Mesothelial cell of epicardium (in vitro differentiated cells): Measurements from ENCODE around the gene SELENBP1. TPM values are rescaled to one million over a fixed set of nuclear protein-coding genes. Genes with fewer than 3 reads are reported as not detected.

Source experiments
- DNase-seq, 2 experiments: peaks; one replicate each; pipeline ENCODE4 v3.0.0; 2021; ENCODE audit warnings: low spot score in 2 of 2; ENCODE audit not compliant: unreplicated experiment in 2 of 2
- H3K27ac Mint-ChIP-seq: 2 replicates; pipeline ENCODE4 v1.8.0; 2021; ENCODE audit warnings: mixed read lengths
- H3K27me3 Mint-ChIP-seq: 2 replicates; pipeline ENCODE4 v1.8.0; 2021; ENCODE audit warnings: low read depth, mixed read lengths
- H3K36me3 Mint-ChIP-seq: 2 replicates; pipeline ENCODE4 v1.8.0; 2021; ENCODE audit warnings: mixed read lengths
- H3K4me1 Mint-ChIP-seq: 2 replicates; pipeline ENCODE4 v1.8.0; 2021; ENCODE audit warnings: mixed read lengths
- H3K4me3 Mint-ChIP-seq: 2 replicates; pipeline ENCODE4 v1.8.0; 2021; ENCODE audit warnings: mild to moderate bottlenecking, moderate library complexity, mixed read lengths
- H3K9me3 Mint-ChIP-seq: 2 replicates; pipeline ENCODE4 v1.8.0; 2021; ENCODE audit warnings: mixed read lengths
- CTCF ChIP-seq: fragments of 200-600 bp; sonication (generic); IDR thresholded peaks from one replicate; pipeline ENCODE4 v1.5.0; 2021; ENCODE audit warnings: antibody characterized with exemption; ENCODE audit not compliant: unreplicated experiment
- total RNA-seq: library from RNA; stranded (reverse); gene quantifications from 3 replicates; pipeline ENCODE4 v1.2.1, GENCODE V29; 2021

The SELENBP1 gene
- total RNA-seq, 1 donor from 2014 or later, result 58.5 TPM

GRCh38 chr1:151336556-151336955, 35.9 kb downstream of the SELENBP1 start:
- Mint-ChIP-seq H3K36me3 (no peaks in the 10 kb centered on the region), H3K27ac (no peak overlapping the region), H3K4me3 (no peak overlapping the region), H3K4me1 (peaks cover 5% of the 10 kb centered on the region), H3K9me3 (no peaks in the 10 kb centered on the region), H3K27me3 (no peaks in the 10 kb centered on the region)
- TF ChIP-seq CTCF, result no peak
- DNase-seq, result no peak

DNA sequence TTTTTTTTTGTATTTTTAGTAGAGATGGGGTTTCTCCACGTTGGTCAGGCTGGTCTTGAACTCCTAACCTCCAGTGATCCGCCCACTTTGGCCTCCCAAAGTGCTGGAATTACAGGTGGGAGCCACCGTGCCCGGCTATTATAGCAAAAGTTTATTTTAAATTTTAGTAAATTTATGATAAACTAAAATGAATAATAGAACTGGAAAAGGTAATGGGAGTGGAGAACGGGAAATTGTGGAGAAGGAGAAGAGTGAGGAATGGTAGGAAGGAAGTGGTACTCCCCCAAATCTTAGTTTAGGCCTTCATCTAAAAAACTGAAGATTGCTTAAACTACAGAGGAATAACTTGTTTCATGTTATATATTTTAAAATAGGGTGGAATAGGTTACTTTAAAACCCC, 37.7 kb downstream of the SELENBP1 start:
- no peak overlapping the region for H3K4me3 Mint-ChIP-seq
- no peak overlapping the region for H3K27ac Mint-ChIP-seq
- no peaks in the 10 kb centered on the region for H3K9me3 Mint-ChIP-seq
- no peak for DNase-seq
- H3K27me3 Mint-ChIP-seq, result no peaks in the 10 kb centered on the region
- no peaks in the 10 kb centered on the region for H3K4me1 Mint-ChIP-seq
- H3K36me3 Mint-ChIP-seq, result no peaks in the 10 kb centered on the region
- TF ChIP-seq CTCF, result no peak

DNA sequence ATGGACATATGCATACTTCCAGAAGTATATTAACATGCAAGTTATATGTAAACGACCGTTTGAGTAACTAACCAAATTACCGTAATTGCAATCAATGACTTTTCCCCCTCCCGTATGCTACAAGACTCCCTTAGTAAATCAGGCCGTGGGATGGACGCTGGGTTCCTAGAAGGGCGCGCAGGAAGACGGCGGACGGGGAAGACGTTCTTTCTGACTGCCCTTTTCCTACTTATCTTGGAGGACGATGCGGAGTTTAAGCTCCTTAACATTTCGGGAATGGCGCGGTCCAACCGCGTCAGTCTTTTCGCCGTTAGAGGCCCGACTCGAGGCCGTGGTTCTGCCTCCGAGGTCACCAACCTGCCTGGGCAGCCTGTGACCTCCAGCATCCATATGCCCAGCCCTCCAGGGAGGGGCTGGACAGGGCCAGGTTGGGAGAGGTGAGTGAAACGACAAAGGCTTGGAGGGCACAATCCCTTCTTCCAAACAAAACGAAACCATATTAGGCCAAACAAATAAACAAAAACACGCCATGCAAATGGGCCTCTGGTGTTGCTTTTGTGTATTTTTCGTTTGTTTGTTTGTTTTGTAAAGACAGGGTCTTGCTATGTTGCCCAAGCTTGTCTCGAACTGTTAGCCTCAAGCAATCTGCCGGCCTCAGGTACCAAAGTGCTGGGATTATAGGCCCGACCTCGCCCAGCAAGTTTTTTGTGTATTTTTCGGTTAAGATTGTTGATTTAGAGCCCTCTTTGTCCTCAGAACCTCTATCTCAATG, 44.4 kb downstream of the SELENBP1 start:
- TF ChIP-seq CTCF, result no peak
- peak overlapping the region; percentile 99 for H3K27ac Mint-ChIP-seq
- H3K27me3 Mint-ChIP-seq, result no peaks in the 10 kb centered on the region
- H3K4me1 Mint-ChIP-seq, result peaks cover 24% of the 10 kb centered on the region
- H3K9me3 Mint-ChIP-seq, result no peaks in the 10 kb centered on the region
- H3K36me3 Mint-ChIP-seq, result peaks cover 2% of the 10 kb centered on the region
- no peak for DNase-seq
- H3K4me3 Mint-ChIP-seq, result peak overlapping the region; percentile 85

- Mint-ChIP-seq H3K27ac (peak within 1 kb of the TSS; percentile 99), H3K27me3 (no peaks in the 10 kb centered on the region), H3K9me3 (no peaks in the 10 kb centered on the region), H3K4me1 (peaks cover 24% of the 10 kb centered on the region), H3K4me3 (peak within 1 kb of the TSS; percentile 85), H3K36me3 (peaks cover 6% of the 10 kb centered on the region)
- DNase-seq, result peak; percentile 78 to 88
- no peak for TF ChIP-seq CTCF
These were observed 45.1 kb downstream of the SELENBP1 start, which contains the start of gene PI4KB for GRCh38 chr1:151327223-151327902. TSS of gene PI4KB (minus strand) at chr1:151327416. CDS start at chr1:151316481, 10,935 bp downstream.

DNA sequence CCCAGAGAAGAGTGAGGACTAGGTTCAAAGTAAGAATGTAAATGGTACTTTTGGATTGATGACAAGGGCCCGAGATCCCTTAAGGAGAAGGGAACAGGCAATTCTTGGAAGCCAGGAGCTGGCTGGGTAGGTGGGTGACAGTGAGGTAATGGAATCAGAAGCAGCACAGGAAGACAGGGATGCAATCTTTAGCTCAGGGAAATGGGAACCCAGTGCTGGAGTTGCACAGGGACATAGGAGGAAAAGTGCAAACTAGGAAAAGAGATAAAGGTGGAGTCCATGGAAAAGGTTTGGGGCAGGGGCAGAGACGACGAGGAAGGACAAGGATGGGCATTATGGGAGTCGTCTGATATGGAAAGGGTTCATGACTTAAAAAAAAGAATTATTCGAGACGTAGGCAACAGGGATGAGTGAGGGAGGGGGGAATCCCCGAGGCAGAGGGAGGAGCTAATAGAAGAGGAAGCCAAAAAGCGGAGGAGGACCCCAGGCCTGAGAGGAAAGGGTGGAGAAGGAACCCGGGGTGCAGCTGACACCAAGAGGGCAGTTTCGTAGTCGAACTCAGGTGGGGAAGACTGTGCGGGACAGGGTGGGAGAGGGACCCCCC, 45.8 kb downstream of the SELENBP1 start:
- Mint-ChIP-seq H3K9me3 (no peaks in the 10 kb centered on the region), H3K4me3 (peak overlapping the region; percentile 85), H3K27ac (peak overlapping the region; percentile 91), H3K4me1 (peaks cover 24% of the 10 kb centered on the region), H3K27me3 (no peaks in the 10 kb centered on the region), H3K36me3 (peaks cover 10% of the 10 kb centered on the region)
- no peak for DNase-seq
- TF ChIP-seq CTCF, result no peak
